ENCODE measurements around the gene FOXJ1.

The FOXJ1 gene

DNA sequence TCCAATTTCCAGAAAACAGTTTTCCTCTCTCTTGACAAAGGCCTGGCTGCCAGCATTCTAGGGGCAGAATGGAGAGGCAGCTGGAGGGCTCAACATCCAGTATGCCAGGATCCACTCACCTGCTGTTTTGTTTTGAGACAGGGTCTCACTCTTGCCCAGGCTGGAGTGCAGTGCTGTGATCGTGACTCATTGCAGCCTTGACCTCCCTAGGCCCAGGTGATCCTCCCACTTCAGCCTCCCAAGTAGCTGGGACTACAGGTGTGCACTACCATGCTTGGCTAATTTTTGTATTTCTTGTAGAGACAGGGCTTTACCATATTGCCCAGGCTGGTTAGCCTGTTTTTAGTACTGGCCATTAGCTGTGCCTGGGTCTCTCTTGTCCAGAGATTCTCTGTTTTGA is 29.1 kb upstream of the FOXJ1 start:
- no peak for TF ChIP-seq ZFP41 (tag by site-specific recombination; IDR thresholded peaks at IDR 0.05; ENCODE audit: borderline replicate concordance)
- TF ChIP-seq SALL2 (tag by site-specific recombination; IDR thresholded peaks at IDR 0.05; ENCODE audit: borderline replicate concordance), result no peak
- TF ChIP-seq ZNF792 (tag by site-specific recombination; IDR thresholded peaks at IDR 0.05), result no peak
- TF ChIP-seq ZNF184 (tag by site-specific recombination; IDR thresholded peaks at IDR 0.05), result no peak
- TF ChIP-seq ZNF24 (tag by site-specific recombination; IDR thresholded peaks at IDR 0.05), result no peak
- no peak for TF ChIP-seq ZNF202 (tag by site-specific recombination; IDR thresholded peaks at IDR 0.05; ENCODE audit: borderline replicate concordance)
- no peak for TF ChIP-seq ZNF76 (tag by site-specific recombination; IDR thresholded peaks at IDR 0.05; ENCODE audit: borderline replicate concordance, low read depth)
- TF ChIP-seq ZXDB (tag by site-specific recombination; IDR thresholded peaks at IDR 0.05), result no peak
- TF ChIP-seq ZNF560 (tag by site-specific recombination; IDR thresholded peaks at IDR 0.05; ENCODE audit: borderline replicate concordance), result no peak
- TF ChIP-seq ZNF629 (tag by site-specific recombination; IDR thresholded peaks at IDR 0.05), result no peak
- TF ChIP-seq, protein P1, sequence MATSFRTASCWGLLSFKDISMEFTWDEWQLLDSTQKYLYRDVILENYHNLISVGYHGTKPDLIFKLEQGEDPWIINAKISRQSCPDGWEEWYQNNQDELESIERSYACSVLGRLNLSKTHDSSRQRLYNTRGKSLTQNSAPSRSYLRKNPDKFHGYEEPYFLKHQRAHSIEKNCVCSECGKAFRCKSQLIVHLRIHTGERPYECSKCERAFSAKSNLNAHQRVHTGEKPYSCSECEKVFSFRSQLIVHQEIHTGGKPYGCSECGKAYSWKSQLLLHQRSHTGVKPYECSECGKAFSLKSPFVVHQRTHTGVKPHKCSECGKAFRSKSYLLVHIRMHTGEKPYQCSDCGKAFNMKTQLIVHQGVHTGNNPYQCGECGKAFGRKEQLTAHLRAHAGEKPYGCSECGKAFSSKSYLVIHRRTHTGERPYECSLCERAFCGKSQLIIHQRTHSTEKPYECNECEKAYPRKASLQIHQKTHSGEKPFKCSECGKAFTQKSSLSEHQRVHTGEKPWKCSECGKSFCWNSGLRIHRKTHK (tag by site-specific recombination; IDR thresholded peaks at IDR 0.05), result no peak
- peaks cover 0 to 19% of the 10 kb centered on the region in 2 experiments; a peak in 2 of 3 replicates for H3K36me3 ChIP-seq (ENCODE audit: control insufficient read depth in 2 of 2, insufficient read depth in 1 of 2, low read length in 2 of 2)
- no peaks in the 10 kb centered on the region for H3K4me1 ChIP-seq (ENCODE audit: control insufficient read depth, insufficient read depth, low read length)
- no peak overlapping the region for H3K27ac ChIP-seq (ENCODE audit: extremely low read depth, low read depth, low read length)
- H3K9me3 ChIP-seq (ENCODE audit: control insufficient read depth, insufficient read depth, low read depth, low read length), result no peaks in the 10 kb centered on the region
- POLR2A ChIA-PET, result no interaction called here
- CTCF ChIA-PET, result interaction anchor here (0.7 to 5.0 kb wide), 5 partner anchors 12 to 155 kb away, joined by 3 to 41 read pairs (median 3); no protein-coding TSS in a partner anchor
- no peak overlapping the region for H3K4me3 ChIP-seq (ENCODE audit: low read depth, low read length)

DNA sequence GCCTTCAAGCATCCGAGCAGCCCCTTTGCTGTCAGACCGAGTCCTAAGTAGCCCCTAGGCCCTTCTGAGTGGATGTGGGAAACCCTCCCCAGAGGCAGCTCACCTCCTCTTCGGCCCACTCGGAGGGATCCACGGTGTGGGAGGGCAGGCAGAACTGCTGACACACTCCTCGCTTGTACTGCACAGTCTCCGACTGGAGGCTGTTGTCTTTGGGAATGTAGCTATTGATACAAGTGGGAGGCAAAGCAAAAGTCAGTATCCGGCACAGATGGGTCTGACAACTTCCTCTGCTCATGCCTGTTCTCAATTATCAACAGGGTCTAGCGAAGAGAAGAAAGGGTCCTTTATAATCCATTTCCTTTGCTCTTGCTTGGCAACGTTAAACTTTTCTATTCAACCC is 25.9 kb upstream of the FOXJ1 start:
- TF ChIP-seq EGR2 (tag by site-specific recombination; IDR thresholded peaks at IDR 0.05; ENCODE audit: low read depth), result 0 out of 2 replicates have a peak, but pooled peaks have one; percentile 10
- TF ChIP-seq KLF16 (tag by site-specific recombination; IDR thresholded peaks at IDR 0.05), result no peak

DNA sequence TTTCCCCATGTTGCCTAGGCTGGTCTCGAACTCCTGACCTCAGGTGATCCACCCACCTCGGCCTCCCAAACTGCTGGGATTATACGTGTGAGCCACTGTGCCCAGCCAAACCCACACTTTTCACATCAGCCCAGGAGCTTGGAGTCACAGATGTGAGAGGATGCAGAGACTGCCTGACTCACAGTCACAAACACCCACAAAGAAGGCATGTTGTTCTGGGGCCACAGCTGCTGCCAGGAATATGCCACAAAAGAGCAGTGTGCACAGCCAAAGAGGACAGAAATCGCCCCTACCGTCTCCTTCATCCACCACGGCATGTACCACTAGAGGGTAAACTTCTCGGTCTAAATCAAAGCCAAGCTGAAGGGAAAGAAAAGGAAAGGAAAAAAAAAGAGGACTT is 25.1 kb upstream of the FOXJ1 start:
- H3K9me3 ChIP-seq (ENCODE audit: control insufficient read depth, insufficient read depth, low read depth, low read length), result no peaks in the 10 kb centered on the region
- POLR2A ChIA-PET, result no interaction called here

More for the DNA sequence above, 25.9 kb upstream of the FOXJ1 start:
- ChIA-PET CTCF (interaction anchor here (0.6 to 3.0 kb wide), 7 partner anchors 12 to 152 kb away, joined by 3 to 10 read pairs (median 3); no protein-coding TSS in a partner anchor), POLR2A (interaction anchor here (0.6 kb wide), 1 partner anchor 95 kb away, joined by 3 read pairs; no protein-coding TSS in a partner anchor)
- H3K4me3 ChIP-seq (ENCODE audit: low read depth, low read length), result no peak overlapping the region
- no peaks in the 10 kb centered on the region for H3K9me3 ChIP-seq (ENCODE audit: control insufficient read depth, insufficient read depth, low read depth, low read length)
- no peaks in the 10 kb centered on the region for H3K4me1 ChIP-seq (ENCODE audit: control insufficient read depth, insufficient read depth, low read length)
- H3K27ac ChIP-seq (ENCODE audit: extremely low read depth, low read depth, low read length), result no peak overlapping the region
- H3K36me3 ChIP-seq (ENCODE audit: control insufficient read depth in 2 of 2, insufficient read depth in 1 of 2, low read length in 2 of 2), result peaks cover 5 to 27% of the 10 kb centered on the region in 2 experiments; a peak in 2 of 3 replicates

More for the DNA sequence above, 25.1 kb upstream of the FOXJ1 start:
- Histone ChIP-seq H3K4me3 (ENCODE audit: low read depth, low read length) (no peak overlapping the region), H3K36me3 (ENCODE audit: control insufficient read depth in 2 of 2, insufficient read depth in 1 of 2, low read length in 2 of 2) (peaks cover 5 to 30% of the 10 kb centered on the region in 2 experiments; a peak in 2 of 3 replicates), H3K4me1 (ENCODE audit: control insufficient read depth, insufficient read depth, low read length) (no peaks in the 10 kb centered on the region), H3K27ac (ENCODE audit: extremely low read depth, low read depth, low read length) (no peak overlapping the region)
- TF ChIP-seq EGR2 (tag by site-specific recombination; IDR thresholded peaks at IDR 0.05; ENCODE audit: low read depth) (peak; percentile 38; the same call in 1 of the 2 replicates), ZFHX2 (tag by site-specific recombination; conservative IDR thresholded peaks at IDR 0.05) (peak; percentile 48)
- TF ChIP-seq, protein P2, sequence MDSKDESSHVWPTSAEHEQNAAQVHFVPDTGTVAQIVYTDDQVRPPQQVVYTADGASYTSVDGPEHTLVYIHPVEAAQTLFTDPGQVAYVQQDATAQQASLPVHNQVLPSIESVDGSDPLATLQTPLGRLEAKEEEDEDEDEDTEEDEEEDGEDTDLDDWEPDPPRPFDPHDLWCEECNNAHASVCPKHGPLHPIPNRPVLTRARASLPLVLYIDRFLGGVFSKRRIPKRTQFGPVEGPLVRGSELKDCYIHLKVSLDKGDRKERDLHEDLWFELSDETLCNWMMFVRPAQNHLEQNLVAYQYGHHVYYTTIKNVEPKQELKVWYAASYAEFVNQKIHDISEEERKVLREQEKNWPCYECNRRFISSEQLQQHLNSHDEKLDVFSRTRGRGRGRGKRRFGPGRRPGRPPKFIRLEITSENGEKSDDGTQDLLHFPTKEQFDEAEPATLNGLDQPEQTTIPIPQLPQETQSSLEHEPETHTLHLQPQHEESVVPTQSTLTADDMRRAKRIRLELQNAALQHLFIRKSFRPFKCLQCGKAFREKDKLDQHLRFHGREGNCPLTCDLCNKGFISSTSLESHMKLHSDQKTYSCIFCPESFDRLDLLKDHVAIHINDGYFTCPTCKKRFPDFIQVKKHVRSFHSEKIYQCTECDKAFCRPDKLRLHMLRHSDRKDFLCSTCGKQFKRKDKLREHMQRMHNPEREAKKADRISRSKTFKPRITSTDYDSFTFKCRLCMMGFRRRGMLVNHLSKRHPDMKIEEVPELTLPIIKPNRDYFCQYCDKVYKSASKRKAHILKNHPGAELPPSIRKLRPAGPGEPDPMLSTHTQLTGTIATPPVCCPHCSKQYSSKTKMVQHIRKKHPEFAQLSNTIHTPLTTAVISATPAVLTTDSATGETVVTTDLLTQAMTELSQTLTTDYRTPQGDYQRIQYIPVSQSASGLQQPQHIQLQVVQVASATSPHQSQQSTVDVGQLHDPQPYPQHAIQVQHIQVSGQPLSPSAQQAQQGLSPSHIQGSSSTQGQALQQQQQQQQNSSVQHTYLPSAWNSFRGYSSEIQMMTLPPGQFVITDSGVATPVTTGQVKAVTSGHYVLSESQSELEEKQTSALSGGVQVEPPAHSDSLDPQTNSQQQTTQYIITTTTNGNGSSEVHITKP (tag by site-specific recombination; IDR thresholded peaks at IDR 0.05), result no peak
- TF ChIP-seq, protein P3, sequence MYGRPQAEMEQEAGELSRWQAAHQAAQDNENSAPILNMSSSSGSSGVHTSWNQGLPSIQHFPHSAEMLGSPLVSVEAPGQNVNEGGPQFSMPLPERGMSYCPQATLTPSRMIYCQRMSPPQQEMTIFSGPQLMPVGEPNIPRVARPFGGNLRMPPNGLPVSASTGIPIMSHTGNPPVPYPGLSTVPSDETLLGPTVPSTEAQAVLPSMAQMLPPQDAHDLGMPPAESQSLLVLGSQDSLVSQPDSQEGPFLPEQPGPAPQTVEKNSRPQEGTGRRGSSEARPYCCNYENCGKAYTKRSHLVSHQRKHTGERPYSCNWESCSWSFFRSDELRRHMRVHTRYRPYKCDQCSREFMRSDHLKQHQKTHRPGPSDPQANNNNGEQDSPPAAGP (tag by site-specific recombination; IDR thresholded peaks at IDR 0.05), result no peak
- CTCF ChIA-PET, result interaction anchor here (0.6 to 1.3 kb wide), 6 partner anchors 13 to 83 kb away, joined by 3 to 5 read pairs (median 3); no protein-coding TSS in a partner anchor

Data from HEK293 (cell line).